Measurements from ENCODE around the gene S100A6.

Gene S100A6

GRCh38 chr1:153560241-153560640 lies 24.4 kb upstream of the S100A6 start:
- TF ChIP-seq EZH2phosphoT487 (conservative IDR thresholded peaks at IDR 0.05; ENCODE audit: low read length) = no peak
- no peak for TF ChIP-seq CTCF (IDR thresholded peaks at IDR 0.05; ENCODE audit: insufficient read depth, low read length, poor library complexity, severe bottlenecking)
- H3K9me3 ChIP-seq (ENCODE audit: insufficient read depth, low read length) = no peaks in the 10 kb centered on the region
- no peak overlapping the region for H3K27ac ChIP-seq (ENCODE audit: low read depth, low read length)
- no peak overlapping the region for H2AFZ ChIP-seq (ENCODE audit: low read depth, low read length, severe bottlenecking)
- no peaks in the 10 kb centered on the region for H3F3A ChIP-seq (ENCODE audit: insufficient read depth)
- H3K9ac ChIP-seq (ENCODE audit: low read length) = no peak overlapping the region
- H4K20me1 ChIP-seq (ENCODE audit: low read depth, low read length) = no peaks in the 10 kb centered on the region
- no peak overlapping the region for H3K4me2 ChIP-seq (ENCODE audit: low read depth, low read length, poor library complexity, severe bottlenecking)
- no peaks in the 10 kb centered on the region for H3K9me2 ChIP-seq (replicated peaks; ENCODE audit: insufficient read depth, low read length)
- no peak overlapping the region for H3K4me3 ChIP-seq (ENCODE audit: insufficient read depth, low read length, poor library complexity, severe bottlenecking)
- H3K27me3 ChIP-seq (ENCODE audit: low read length) = no peaks in the 10 kb centered on the region
- H3K36me3 ChIP-seq (ENCODE audit: low read length) = no peaks in the 10 kb centered on the region
- H3K79me2 ChIP-seq (ENCODE audit: insufficient read depth, low read length) = no peaks in the 10 kb centered on the region

GRCh38 chr1:153557877-153558276 lies 22.1 kb upstream of the S100A6 start:
- H3K27ac ChIP-seq (ENCODE audit: low read depth, low read length) = no peak overlapping the region

DNA sequence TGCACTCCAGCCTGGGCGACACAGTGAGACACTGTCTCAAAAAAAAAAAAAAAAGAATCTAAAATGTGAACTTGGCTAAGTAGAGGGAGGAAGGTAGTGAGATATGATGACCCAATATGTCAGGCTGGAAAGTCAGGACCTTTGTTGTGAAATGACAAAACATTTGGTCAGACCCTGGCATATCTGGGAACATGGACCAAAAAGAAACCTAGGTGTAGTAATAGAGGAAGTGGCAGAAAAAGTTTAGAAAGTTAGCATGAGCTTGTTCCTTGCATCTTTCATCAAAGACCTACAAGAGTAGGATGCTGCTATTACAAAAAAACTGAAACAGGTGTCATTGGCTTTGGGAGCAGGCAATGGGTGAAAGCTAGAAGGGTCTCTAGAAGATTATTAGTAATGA lies 20.6 kb upstream of the S100A6 start:
- H3K9me3 ChIP-seq (ENCODE audit: insufficient read depth, low read length) = no peaks in the 10 kb centered on the region
- H3K36me3 ChIP-seq (ENCODE audit: low read length) = no peaks in the 10 kb centered on the region
- H3K27me3 ChIP-seq (ENCODE audit: low read length) = no peaks in the 10 kb centered on the region
- no peak overlapping the region for H2AFZ ChIP-seq (ENCODE audit: low read depth, low read length, severe bottlenecking)
- H3K79me2 ChIP-seq (ENCODE audit: insufficient read depth, low read length) = no peaks in the 10 kb centered on the region
- no peaks in the 10 kb centered on the region for H4K20me1 ChIP-seq (ENCODE audit: low read depth, low read length)
- no peak overlapping the region for H3K4me3 ChIP-seq (ENCODE audit: insufficient read depth, low read length, poor library complexity, severe bottlenecking)
- H3K9me2 ChIP-seq (replicated peaks; ENCODE audit: insufficient read depth, low read length) = no peaks in the 10 kb centered on the region
- no peak for TF ChIP-seq EZH2phosphoT487 (conservative IDR thresholded peaks at IDR 0.05; ENCODE audit: low read length)
- no peak for TF ChIP-seq CTCF (IDR thresholded peaks at IDR 0.05; ENCODE audit: insufficient read depth, low read length, poor library complexity, severe bottlenecking)
- H3K9ac ChIP-seq (ENCODE audit: low read length) = no peak overlapping the region
- H3K27ac ChIP-seq (ENCODE audit: low read depth, low read length) = no peak overlapping the region
- H3F3A ChIP-seq (ENCODE audit: insufficient read depth) = no peaks in the 10 kb centered on the region
- no peak overlapping the region for H3K4me2 ChIP-seq (ENCODE audit: low read depth, low read length, poor library complexity, severe bottlenecking)

More at GRCh38 chr1:153557877-153558276, 22.1 kb upstream of the S100A6 start:
- no peak overlapping the region for H3K4me2 ChIP-seq (ENCODE audit: low read depth, low read length, poor library complexity, severe bottlenecking)
- no peaks in the 10 kb centered on the region for H3K9me3 ChIP-seq (ENCODE audit: insufficient read depth, low read length)
- no peak for TF ChIP-seq CTCF (IDR thresholded peaks at IDR 0.05; ENCODE audit: insufficient read depth, low read length, poor library complexity, severe bottlenecking)
- TF ChIP-seq EZH2phosphoT487 (conservative IDR thresholded peaks at IDR 0.05; ENCODE audit: low read length) = no peak
- no peaks in the 10 kb centered on the region for H3F3A ChIP-seq (ENCODE audit: insufficient read depth)
- H3K27me3 ChIP-seq (ENCODE audit: low read length) = no peaks in the 10 kb centered on the region
- no peaks in the 10 kb centered on the region for H4K20me1 ChIP-seq (ENCODE audit: low read depth, low read length)
- no peaks in the 10 kb centered on the region for H3K36me3 ChIP-seq (ENCODE audit: low read length)
- no peaks in the 10 kb centered on the region for H3K9me2 ChIP-seq (replicated peaks; ENCODE audit: insufficient read depth, low read length)
- H2AFZ ChIP-seq (ENCODE audit: low read depth, low read length, severe bottlenecking) = no peak overlapping the region
- H3K4me3 ChIP-seq (ENCODE audit: insufficient read depth, low read length, poor library complexity, severe bottlenecking) = no peak overlapping the region
- H3K79me2 ChIP-seq (ENCODE audit: insufficient read depth, low read length) = no peaks in the 10 kb centered on the region
- H3K9ac ChIP-seq (ENCODE audit: low read length) = no peak overlapping the region
